B cell (primary cell): ENCODE measurements around the gene HHATL. TPM values are rescaled to one million over a fixed set of nuclear protein-coding genes. Genes with fewer than 3 reads are reported as not detected.

Experiments
- ATAC-seq: fragments of 200-7000 bp; cut with Tn5 transposase; one replicate; pipeline ENCODE4 v1.10.0; 2021; ENCODE audit warnings: low read depth, mild to moderate bottlenecking, moderate number of reproducible peaks, moderate library complexity
- CTCF ChIA-PET: fragments of 350-600 bp; sonication (Branson Sonifier 250); formaldehyde crosslinking; loops from one replicate; lab custom pipeline; 2021; ENCODE audit warnings: antibody characterized with exemption, inconsistent platforms; lab: Charles Lee
- POLR2A ChIA-PET: fragments of 350-600 bp; sonication (Branson Sonifier 250); formaldehyde crosslinking; loops from one replicate; lab custom pipeline; 2021; ENCODE audit warnings: antibody characterized with exemption; lab: Charles Lee
- DNase-seq: peaks from one replicate; pipeline ENCODE4 v3.0.0; 2013
- H2AFZ ChIP-seq: 2 replicates; pipeline ENCODE4 v1.6.1; 2012; ENCODE audit warnings: mild to moderate bottlenecking, low read depth, low read length; ENCODE audit not compliant: insufficient read depth, poor library complexity, severe bottlenecking
- H3K27ac ChIP-seq, 2 donors: 1 replicate in 1 of 2; 2 replicates in 1 of 2; pipeline ENCODE4 v1.5.1; 2012 to 2013; ENCODE audit warnings: low read length in 2 of 2, mild to moderate bottlenecking in 2 of 2, moderate library complexity in 1 of 2
- H3K27me3 ChIP-seq, 4 experiments: fragments of 200-600 bp in 1 of 4; sonication (generic) in 1 of 4; replicated peaks in 1 of 4; 1 replicate in 2 of 4; 2 replicates in 2 of 4; pipeline versions ENCODE4 v1.6.1 to v1.7.0; 2013 to 2016; ENCODE audit warnings: low read length in 3 of 4, mild to moderate bottlenecking in 2 of 4, mixed read lengths in 1 of 4, moderate library complexity in 1 of 4; ENCODE audit not compliant: insufficient read depth in 4 of 4, control insufficient read depth in 3 of 4; ENCODE audit errors: control extremely low read depth in 1 of 4
- H3K36me3 ChIP-seq, 2 experiments: replicated peaks in 1 of 2; 1 replicate in 1 of 2; 2 replicates in 1 of 2; pipeline versions ENCODE4 v1.6.1 to v1.7.1; 2013; ENCODE audit warnings: low read length in 1 of 2; ENCODE audit not compliant: insufficient read depth in 2 of 2, control insufficient read depth in 1 of 2; ENCODE audit errors: control extremely low read depth in 1 of 2, extremely low read depth in 1 of 2
- H3K4me1 ChIP-seq, 2 donors: fragments of 200-600 bp in 1 of 2; sonication (generic) in 1 of 2; 1 replicate in 1 of 2; 2 replicates in 1 of 2; pipeline versions ENCODE4 v1.5.1 to v1.6.1; 2013 to 2017; ENCODE audit warnings: low read length in 2 of 2; ENCODE audit not compliant: control insufficient read depth in 2 of 2, insufficient read depth in 2 of 2
- H3K4me2 ChIP-seq: replicated peaks from 2 replicates; pipeline ENCODE3; 2012; ENCODE audit warnings: mild to moderate bottlenecking, low read depth, low read length; ENCODE audit not compliant: poor library complexity, severe bottlenecking
- H3K4me3 ChIP-seq, 5 experiments: fragments of 200-600 bp in 1 of 5; sonication (generic) in 1 of 5; 1 replicate in 3 of 5; 2 replicates in 2 of 5; pipeline versions ENCODE4 v1.5.1 to v1.7.0; 2011 to 2016; ENCODE audit warnings: low read length in 4 of 5, mild to moderate bottlenecking in 4 of 5, low read depth in 2 of 5, control low read depth in 1 of 5, moderate library complexity in 1 of 5; ENCODE audit not compliant: insufficient read depth in 1 of 5; ENCODE audit errors: control extremely low read depth in 1 of 5, extremely low read depth in 1 of 5
- H3K79me2 ChIP-seq: fragments of 200-600 bp; sonication (generic); one replicate; pipeline ENCODE4 v1.6.0; 2016; ENCODE audit warnings: low read length; ENCODE audit not compliant: control insufficient read depth, insufficient read depth
- H3K9ac ChIP-seq: fragments of 200-600 bp; sonication (generic); 2 replicates; pipeline ENCODE4 v1.6.1; 2017; ENCODE audit warnings: mild to moderate bottlenecking, low read length, moderate library complexity
- H3K9me3 ChIP-seq, 3 donors: one replicate each; pipeline versions ENCODE4 v1.6.1 to v1.7.1; 2013; ENCODE audit warnings: low read length in 2 of 3; ENCODE audit not compliant: control insufficient read depth in 2 of 3, insufficient read depth in 1 of 3; ENCODE audit errors: control extremely low read depth in 1 of 3
- H4K20me1 ChIP-seq: 2 replicates; pipeline ENCODE4 v1.6.0; 2012; ENCODE audit warnings: mild to moderate bottlenecking, low read length; ENCODE audit not compliant: insufficient read depth, control insufficient read depth, poor library complexity, severe bottlenecking
- H3K27ac Mint-ChIP-seq: one replicate; pipeline ENCODE4 v1.8.0; 2021; ENCODE audit warnings: mixed read lengths
- H3K27me3 Mint-ChIP-seq: one replicate; pipeline ENCODE4 v1.8.0; 2021; ENCODE audit warnings: mixed read lengths
- H3K4me1 Mint-ChIP-seq: one replicate; pipeline ENCODE4 v1.8.0; 2021; ENCODE audit warnings: mixed read lengths
- H3K4me3 Mint-ChIP-seq: one replicate; pipeline ENCODE4 v1.8.0; 2021; ENCODE audit warnings: mixed read lengths
- H3K9me3 Mint-ChIP-seq: one replicate; pipeline ENCODE4 v1.8.0; 2022; ENCODE audit warnings: mixed read lengths; ENCODE audit not compliant: insufficient read depth
- EZH2 ChIP-seq: IDR thresholded peaks from 2 replicates; pipeline ENCODE4 v1.6.1; 2012; ENCODE audit warnings: borderline replicate concordance, low read depth, mild to moderate bottlenecking, moderate library complexity, low read length; ENCODE audit not compliant: insufficient read depth, poor library complexity, severe bottlenecking
- WGBS: methylation state at CpG from one replicate; pipeline ENCODE4 v1.1.5; 2013; ENCODE audit warnings: missing lambda C conversion rate; ENCODE audit not compliant: insufficient coverage; 5-methylcytosine and 5-hydroxymethylcytosine counted together
- intact Hi-C: fragments of 100-400 bp; cut with micrococcal nuclease; formaldehyde crosslinking; loops from one replicate; pipeline ENCODE4 v1.10.0; 2022
- polyA plus RNA-seq: library from polyadenylated mRNA; depleted of rRNA; stranded (reverse); fragments of >200 nt; gene quantifications from 2 replicates; pipeline ENCODE4 v1.2.3, GENCODE V29; 2012
- total RNA-seq, 2 donors: library from RNA; stranded (reverse); fragments of 120-200 nt in 1 of 2; gene quantifications; 1 replicate in 1 of 2; 2 replicates in 1 of 2; pipeline versions ENCODE4 v1.2.3 to v1.2.4, GENCODE V29; 2013 to 2022
- TF ChIP-seq, protein P1 (sequence below): fragments of 200-600 bp; IDR thresholded peaks from one replicate; pipeline ENCODE4 v1.8.0; 2022; ENCODE audit warnings: antibody characterized with exemption, mild to moderate bottlenecking

The HHATL gene
- total and polyA plus RNA-seq, 2 donors (not counting 1 experiment from before 2014, with no cell fraction given), result not detected

DNA sequence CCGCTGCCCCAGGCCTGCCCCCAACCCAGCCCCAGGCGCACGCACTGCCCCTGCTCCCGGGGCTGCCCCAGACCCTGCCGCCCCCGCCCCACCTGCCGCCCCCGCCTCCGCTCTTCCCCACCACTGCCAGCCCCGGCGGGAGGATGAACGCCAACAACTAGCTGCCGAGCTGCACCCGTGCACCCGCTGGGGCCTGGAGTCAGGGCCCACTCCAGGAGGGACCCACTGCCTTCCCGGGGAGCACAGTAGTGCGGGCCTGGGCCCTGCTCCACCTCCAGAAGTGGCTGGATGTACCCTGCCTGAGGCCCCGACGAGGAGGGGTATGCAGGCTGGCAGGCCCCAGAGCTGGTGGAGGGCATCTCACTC lies 38.2 kb downstream of the HHATL start:
- Mint-ChIP-seq H3K27ac (peak overlapping the region; percentile 93), H3K9me3 (no peaks in the 10 kb centered on the region), H3K27me3 (no peaks in the 10 kb centered on the region), H3K4me1 (peaks cover 13% of the 10 kb centered on the region), H3K4me3 (peak overlapping the region; percentile 83)
- CTCF ChIA-PET, result interaction anchor here (1.8 kb wide), 1 partner anchor 12 kb away, joined by 4 read pairs; no protein-coding TSS in a partner anchor
- peaks cover 0 to 8% (median 0%) of the 10 kb centered on the region in 3 donors for H3K9me3 ChIP-seq
- H3K9ac ChIP-seq, result peak overlapping the region; percentile 55
- ATAC-seq (no peak), DNase-seq (no peak)
- no peaks in the 10 kb centered on the region for H3K79me2 ChIP-seq
- H2AFZ ChIP-seq, result peak overlapping the region; percentile 66
- H4K20me1 ChIP-seq, result no peaks in the 10 kb centered on the region
- H3K4me2 ChIP-seq, result peak overlapping the region; percentile 80
- intact Hi-C loops, result loop anchor here (5.0 kb wide), 1 partner anchor 78 kb away; no protein-coding TSS in a partner anchor
- peak overlapping the region in 1 of 2 donors; percentile 68 for H3K27ac ChIP-seq
- H3K4me3 ChIP-seq, result peak overlapping the region in 1 of 5 experiments; percentile 34
- peaks cover 13 to 22% of the 10 kb centered on the region in 2 donors for H3K4me1 ChIP-seq
- WGBS, result 55% methylated on average over 18 of the region's 19 CpGs
- POLR2A ChIA-PET, result no interaction called here
- H3K36me3 ChIP-seq, result no peaks in the 10 kb centered on the region
- H3K27me3 ChIP-seq, result no peaks in the 10 kb centered on the region
- TF ChIP-seq EZH2, result no peak
- TF ChIP-seq, protein P1, sequence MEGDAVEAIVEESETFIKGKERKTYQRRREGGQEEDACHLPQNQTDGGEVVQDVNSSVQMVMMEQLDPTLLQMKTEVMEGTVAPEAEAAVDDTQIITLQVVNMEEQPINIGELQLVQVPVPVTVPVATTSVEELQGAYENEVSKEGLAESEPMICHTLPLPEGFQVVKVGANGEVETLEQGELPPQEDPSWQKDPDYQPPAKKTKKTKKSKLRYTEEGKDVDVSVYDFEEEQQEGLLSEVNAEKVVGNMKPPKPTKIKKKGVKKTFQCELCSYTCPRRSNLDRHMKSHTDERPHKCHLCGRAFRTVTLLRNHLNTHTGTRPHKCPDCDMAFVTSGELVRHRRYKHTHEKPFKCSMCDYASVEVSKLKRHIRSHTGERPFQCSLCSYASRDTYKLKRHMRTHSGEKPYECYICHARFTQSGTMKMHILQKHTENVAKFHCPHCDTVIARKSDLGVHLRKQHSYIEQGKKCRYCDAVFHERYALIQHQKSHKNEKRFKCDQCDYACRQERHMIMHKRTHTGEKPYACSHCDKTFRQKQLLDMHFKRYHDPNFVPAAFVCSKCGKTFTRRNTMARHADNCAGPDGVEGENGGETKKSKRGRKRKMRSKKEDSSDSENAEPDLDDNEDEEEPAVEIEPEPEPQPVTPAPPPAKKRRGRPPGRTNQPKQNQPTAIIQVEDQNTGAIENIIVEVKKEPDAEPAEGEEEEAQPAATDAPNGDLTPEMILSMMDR, result no peak
